Measurements from ENCODE around the gene LRRC71.

DNA sequence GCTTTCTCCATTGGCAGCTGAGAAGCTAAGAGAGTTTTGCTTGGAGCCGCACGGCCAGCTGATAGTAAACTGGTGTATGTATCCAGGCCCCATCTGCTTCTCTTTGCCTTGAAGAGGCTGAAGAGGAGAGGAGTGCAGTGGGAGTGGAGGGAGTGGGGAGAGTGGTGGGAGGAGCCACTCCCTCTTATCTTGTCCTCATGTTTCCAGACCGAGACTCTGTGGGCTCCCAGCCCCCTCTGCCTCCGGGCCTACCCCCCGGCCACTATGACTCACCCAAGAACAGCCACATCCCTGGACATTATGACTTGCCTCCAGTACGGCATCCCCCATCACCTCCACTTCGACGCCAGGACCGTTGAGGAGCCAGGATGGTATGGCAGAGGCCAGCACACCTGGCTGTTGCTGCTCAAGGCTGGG lies 6.0 kb upstream of the LRRC71 start:
- TF ChIP-seq, protein P1, sequence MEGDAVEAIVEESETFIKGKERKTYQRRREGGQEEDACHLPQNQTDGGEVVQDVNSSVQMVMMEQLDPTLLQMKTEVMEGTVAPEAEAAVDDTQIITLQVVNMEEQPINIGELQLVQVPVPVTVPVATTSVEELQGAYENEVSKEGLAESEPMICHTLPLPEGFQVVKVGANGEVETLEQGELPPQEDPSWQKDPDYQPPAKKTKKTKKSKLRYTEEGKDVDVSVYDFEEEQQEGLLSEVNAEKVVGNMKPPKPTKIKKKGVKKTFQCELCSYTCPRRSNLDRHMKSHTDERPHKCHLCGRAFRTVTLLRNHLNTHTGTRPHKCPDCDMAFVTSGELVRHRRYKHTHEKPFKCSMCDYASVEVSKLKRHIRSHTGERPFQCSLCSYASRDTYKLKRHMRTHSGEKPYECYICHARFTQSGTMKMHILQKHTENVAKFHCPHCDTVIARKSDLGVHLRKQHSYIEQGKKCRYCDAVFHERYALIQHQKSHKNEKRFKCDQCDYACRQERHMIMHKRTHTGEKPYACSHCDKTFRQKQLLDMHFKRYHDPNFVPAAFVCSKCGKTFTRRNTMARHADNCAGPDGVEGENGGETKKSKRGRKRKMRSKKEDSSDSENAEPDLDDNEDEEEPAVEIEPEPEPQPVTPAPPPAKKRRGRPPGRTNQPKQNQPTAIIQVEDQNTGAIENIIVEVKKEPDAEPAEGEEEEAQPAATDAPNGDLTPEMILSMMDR (IDR thresholded peaks at IDR 0.05), result no peak
- no peak for TF ChIP-seq ZFX (IDR thresholded peaks at IDR 0.05; ENCODE audit: borderline replicate concordance)

Data from 22Rv1 (cell line).